Endothelial cell (in vitro differentiated cells): ENCODE results near the gene DHX40. TPM values are rescaled to one million over a fixed set of nuclear protein-coding genes. Genes with fewer than 3 reads are reported as not detected.

ENCODE experiments used
- DNase-seq: peaks from one replicate; pipeline ENCODE4 v3.0.0; 2021; ENCODE audit warnings: low spot score
- H3K27ac Mint-ChIP-seq: one replicate; pipeline ENCODE4 v1.8.0; 2021; ENCODE audit warnings: mixed read lengths, inconsistent platforms; ENCODE audit not compliant: unreplicated experiment
- H3K27me3 Mint-ChIP-seq: one replicate; pipeline ENCODE4 v1.8.0; 2021; ENCODE audit warnings: mild to moderate bottlenecking, moderate library complexity, mixed read lengths, inconsistent platforms; ENCODE audit not compliant: unreplicated experiment
- H3K36me3 Mint-ChIP-seq: one replicate; pipeline ENCODE4 v1.8.0; 2021; ENCODE audit warnings: mild to moderate bottlenecking, low read depth, mixed read lengths, inconsistent platforms; ENCODE audit not compliant: unreplicated experiment
- H3K4me1 Mint-ChIP-seq: one replicate; pipeline ENCODE4 v1.8.0; 2021; ENCODE audit warnings: mild to moderate bottlenecking, mixed read lengths, inconsistent platforms; ENCODE audit not compliant: unreplicated experiment
- H3K4me3 Mint-ChIP-seq: one replicate; pipeline ENCODE4 v1.8.0; 2021; ENCODE audit warnings: mild to moderate bottlenecking, mixed read lengths, inconsistent platforms; ENCODE audit not compliant: unreplicated experiment
- H3K9me3 Mint-ChIP-seq: one replicate; pipeline ENCODE4 v1.8.0; 2021; ENCODE audit warnings: mixed read lengths, inconsistent platforms; ENCODE audit not compliant: unreplicated experiment
- CTCF ChIP-seq: fragments of 200-600 bp; sonication (generic); IDR thresholded peaks from one replicate; pipeline ENCODE4 v1.5.0; 2021; ENCODE audit warnings: antibody characterized with exemption; ENCODE audit not compliant: unreplicated experiment
- total RNA-seq: library from RNA; stranded (reverse); fragmentation: NEBNext Ultra II Directional; extraction: Animal tissue kit (Norgen Biotek cat#: 25700); gene quantifications from one replicate; pipeline ENCODE4 v1.2.1, GENCODE V29; 2021; ENCODE audit not compliant: unreplicated experiment

The DHX40 gene
- total RNA-seq, 1 donor from 2014 or later, result 26.3 TPM

GRCh38 chr17:59619298-59620063 is 54.1 kb downstream of the DHX40 start, which contains the start of gene CLTC:
Gene CLTC (plus strand): TSS chr17:59619895. CDS start chr17:59620132, 237 bp downstream.
- Mint-ChIP-seq H3K27ac (peak within 1 kb of the TSS; percentile 99), H3K9me3 (no peaks in the 10 kb centered on the region), H3K36me3 (peaks cover 7% of the 10 kb centered on the region), H3K4me1 (peaks cover 31% of the 10 kb centered on the region), H3K27me3 (peaks cover 11% of the 10 kb centered on the region), H3K4me3 (peak within 1 kb of the TSS; percentile 99)
- DNase-seq, result peak; percentile 89
- no peak for TF ChIP-seq CTCF

- H3K36me3 Mint-ChIP-seq, result peaks cover 7% of the 10 kb centered on the region
- no peak for TF ChIP-seq CTCF
- peak overlapping the region; percentile 99 for H3K27ac Mint-ChIP-seq
- H3K27me3 Mint-ChIP-seq, result peaks cover 11% of the 10 kb centered on the region
- peaks cover 31% of the 10 kb centered on the region for H3K4me1 Mint-ChIP-seq
- no peak for DNase-seq
- no peaks in the 10 kb centered on the region for H3K9me3 Mint-ChIP-seq
- H3K4me3 Mint-ChIP-seq, result peak overlapping the region; percentile 99
Measured at GRCh38 chr17:59620064-59620359, 54.6 kb downstream of the DHX40 start.

GRCh38 chr17:59620518-59621259 is 55.3 kb downstream of the DHX40 start:
- peak overlapping the region; percentile 99 for H3K27ac Mint-ChIP-seq
- TF ChIP-seq CTCF, result no peak
- peaks cover 34% of the 10 kb centered on the region for H3K4me1 Mint-ChIP-seq
- H3K4me3 Mint-ChIP-seq, result peak overlapping the region; percentile 99
- peaks cover 7% of the 10 kb centered on the region for H3K36me3 Mint-ChIP-seq
- peaks cover 11% of the 10 kb centered on the region for H3K27me3 Mint-ChIP-seq
- DNase-seq, result peak; percentile 22
- no peaks in the 10 kb centered on the region for H3K9me3 Mint-ChIP-seq

- Mint-ChIP-seq H3K36me3 (peaks cover 7% of the 10 kb centered on the region), H3K4me3 (peak overlapping the region; percentile 99), H3K9me3 (no peaks in the 10 kb centered on the region), H3K27ac (peak overlapping the region; percentile 62), H3K27me3 (peaks cover 11% of the 10 kb centered on the region), H3K4me1 (peaks cover 34% of the 10 kb centered on the region)
- no peak for TF ChIP-seq CTCF
- no peak for DNase-seq
Measured at GRCh38 chr17:59621771-59622170, 56.4 kb downstream of the DHX40 start.

GRCh38 chr17:59623151-59623550 is 57.7 kb downstream of the DHX40 start:
- Mint-ChIP-seq H3K4me1 (peaks cover 30% of the 10 kb centered on the region), H3K9me3 (no peaks in the 10 kb centered on the region), H3K27ac (peak overlapping the region; percentile 65), H3K4me3 (peak overlapping the region; percentile 62), H3K27me3 (peaks cover 11% of the 10 kb centered on the region), H3K36me3 (peaks cover 7% of the 10 kb centered on the region)
- no peak for DNase-seq
- no peak for TF ChIP-seq CTCF
